ENCODE data around the gene PIGL. TPM values are rescaled to one million over a fixed set of nuclear protein-coding genes. Genes with fewer than 3 reads are reported as not detected.

The PIGL gene
- total RNA-seq, 1 donor from 2014 or later: 29.7 TPM

DNA sequence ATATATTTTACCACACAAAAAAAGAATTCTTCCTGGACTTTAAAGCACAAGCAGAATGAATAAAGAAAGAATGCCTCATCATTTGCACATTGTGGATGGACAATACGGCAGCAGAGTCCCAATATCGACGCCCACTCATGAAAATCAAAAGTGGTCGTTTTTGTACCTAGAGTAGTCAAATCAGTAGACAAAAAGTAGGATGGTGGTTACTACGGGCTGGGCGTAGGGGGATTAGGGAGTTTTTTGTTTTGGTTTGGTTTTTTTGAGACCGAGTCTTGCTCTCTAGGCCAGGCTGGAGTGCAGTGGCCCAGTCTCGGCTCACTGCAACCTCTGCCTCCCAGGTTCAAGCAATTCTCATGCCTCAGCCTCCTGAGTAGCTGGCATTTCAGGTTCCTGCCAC lies 144.9 kb downstream of the PIGL start:
- H3K27me3 Mint-ChIP-seq: peaks cover 4% of the 10 kb centered on the region
- no peaks in the 10 kb centered on the region for H3K36me3 Mint-ChIP-seq
- H3K4me3 Mint-ChIP-seq: no peak overlapping the region
- H3K27ac Mint-ChIP-seq: no peak overlapping the region
- DNase-seq (ENCODE audit: extremely low spot score, unreplicated experiment): no peak
- peaks cover 10% of the 10 kb centered on the region for H3K4me1 Mint-ChIP-seq (ENCODE audit: unreplicated experiment)
- TF ChIP-seq, protein P1, sequence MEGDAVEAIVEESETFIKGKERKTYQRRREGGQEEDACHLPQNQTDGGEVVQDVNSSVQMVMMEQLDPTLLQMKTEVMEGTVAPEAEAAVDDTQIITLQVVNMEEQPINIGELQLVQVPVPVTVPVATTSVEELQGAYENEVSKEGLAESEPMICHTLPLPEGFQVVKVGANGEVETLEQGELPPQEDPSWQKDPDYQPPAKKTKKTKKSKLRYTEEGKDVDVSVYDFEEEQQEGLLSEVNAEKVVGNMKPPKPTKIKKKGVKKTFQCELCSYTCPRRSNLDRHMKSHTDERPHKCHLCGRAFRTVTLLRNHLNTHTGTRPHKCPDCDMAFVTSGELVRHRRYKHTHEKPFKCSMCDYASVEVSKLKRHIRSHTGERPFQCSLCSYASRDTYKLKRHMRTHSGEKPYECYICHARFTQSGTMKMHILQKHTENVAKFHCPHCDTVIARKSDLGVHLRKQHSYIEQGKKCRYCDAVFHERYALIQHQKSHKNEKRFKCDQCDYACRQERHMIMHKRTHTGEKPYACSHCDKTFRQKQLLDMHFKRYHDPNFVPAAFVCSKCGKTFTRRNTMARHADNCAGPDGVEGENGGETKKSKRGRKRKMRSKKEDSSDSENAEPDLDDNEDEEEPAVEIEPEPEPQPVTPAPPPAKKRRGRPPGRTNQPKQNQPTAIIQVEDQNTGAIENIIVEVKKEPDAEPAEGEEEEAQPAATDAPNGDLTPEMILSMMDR (conservative IDR thresholded peaks at IDR 0.05): no peak
- H3K9me3 Mint-ChIP-seq: no peaks in the 10 kb centered on the region

DNA sequence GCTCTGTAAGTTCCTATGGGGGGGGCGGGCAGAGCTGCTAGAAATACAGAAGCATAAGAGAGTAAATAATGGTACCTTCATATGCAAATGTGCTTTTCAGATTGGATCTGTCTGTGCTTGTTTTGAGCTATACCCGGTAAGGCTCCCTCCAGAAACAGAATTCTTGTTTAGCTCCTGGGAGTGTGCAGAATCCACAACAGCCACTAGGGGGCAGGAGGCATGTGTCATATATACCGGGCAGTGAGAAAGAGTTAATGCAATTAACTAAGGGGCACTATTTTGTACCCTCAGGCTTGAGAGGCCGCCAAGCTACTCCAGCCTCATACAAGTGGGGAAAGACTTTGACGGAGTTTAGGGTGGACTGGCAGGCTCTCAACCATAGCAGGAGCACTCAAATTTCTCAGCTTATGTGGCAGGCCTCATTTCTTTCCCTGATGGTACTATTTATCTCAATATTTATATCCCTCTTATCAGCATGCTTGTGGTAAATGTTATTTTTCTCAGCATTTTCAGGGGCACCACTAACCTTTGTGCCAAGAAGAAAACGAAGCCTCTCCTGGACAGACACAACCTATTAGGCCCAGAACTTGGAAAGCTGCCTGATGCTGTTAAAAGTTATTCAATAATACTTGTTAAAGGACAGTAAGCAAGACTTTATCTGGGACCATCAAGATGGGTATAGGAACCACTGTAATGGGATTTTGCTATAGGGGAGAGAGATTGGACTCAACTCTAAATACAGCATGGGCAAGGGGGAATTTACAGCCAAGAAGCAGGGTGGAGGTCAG lies 146.9 kb downstream of the PIGL start:
- no peak overlapping the region for H3K4me3 Mint-ChIP-seq
- H3K4me1 Mint-ChIP-seq (ENCODE audit: unreplicated experiment): peaks cover 10% of the 10 kb centered on the region
- H3K27ac Mint-ChIP-seq: no peak overlapping the region
- H3K36me3 Mint-ChIP-seq: no peaks in the 10 kb centered on the region
- H3K9me3 Mint-ChIP-seq: no peaks in the 10 kb centered on the region
- TF ChIP-seq, protein P1 (conservative IDR thresholded peaks at IDR 0.05): peak; percentile 97
- H3K27me3 Mint-ChIP-seq: no peaks in the 10 kb centered on the region
- peak; percentile 76 for DNase-seq (ENCODE audit: extremely low spot score, unreplicated experiment)

DNA sequence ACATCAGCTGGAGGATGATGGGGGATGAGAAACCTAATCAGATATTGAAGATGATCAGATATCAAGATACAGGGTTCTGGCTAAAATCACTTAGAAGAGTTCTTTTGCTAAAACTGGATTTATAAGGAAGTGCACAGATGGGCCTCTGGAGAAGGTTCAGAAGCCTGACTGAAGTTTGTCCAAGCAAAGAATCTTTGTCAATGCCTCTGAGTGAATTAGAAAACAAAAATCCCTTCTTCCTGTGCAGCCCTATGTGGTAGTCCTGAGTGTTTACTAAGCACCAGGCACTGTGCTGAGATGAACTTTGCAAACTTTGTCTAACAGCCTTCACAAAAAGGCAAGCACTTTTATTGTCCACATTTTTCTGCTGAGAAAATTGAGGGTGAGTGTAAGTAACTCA lies 147.6 kb downstream of the PIGL start:
- H3K27ac Mint-ChIP-seq: no peak overlapping the region
- H3K9me3 Mint-ChIP-seq: no peaks in the 10 kb centered on the region
- peaks cover 10% of the 10 kb centered on the region for H3K4me1 Mint-ChIP-seq (ENCODE audit: unreplicated experiment)
- no peaks in the 10 kb centered on the region for H3K36me3 Mint-ChIP-seq
- no peak overlapping the region for H3K4me3 Mint-ChIP-seq
- DNase-seq (ENCODE audit: extremely low spot score, unreplicated experiment): no peak
- no peaks in the 10 kb centered on the region for H3K27me3 Mint-ChIP-seq
- TF ChIP-seq, protein P1 (conservative IDR thresholded peaks at IDR 0.05): no peak

DNA sequence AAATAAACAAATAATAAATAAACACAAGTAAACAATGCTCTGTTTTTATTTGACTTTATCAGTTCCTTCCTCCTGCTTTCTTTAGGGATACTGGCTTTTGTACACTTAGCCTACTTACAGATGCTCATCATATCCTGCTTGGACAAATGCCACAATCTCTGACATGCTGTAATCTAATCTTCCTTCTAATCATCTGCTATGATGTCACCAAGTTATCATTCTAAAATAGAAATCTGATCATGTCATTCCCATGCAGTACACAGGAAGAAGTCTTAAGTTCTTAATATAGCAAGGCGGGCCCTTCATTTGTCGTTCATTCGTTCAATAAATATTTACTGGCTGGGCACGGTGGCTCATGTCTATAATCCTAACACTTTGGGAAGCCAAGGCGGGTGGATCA lies 154.7 kb downstream of the PIGL start:
- DNase-seq (ENCODE audit: extremely low spot score, unreplicated experiment): no peak
- Mint-ChIP-seq H3K36me3 (no peaks in the 10 kb centered on the region), H3K9me3 (no peaks in the 10 kb centered on the region), H3K27me3 (no peaks in the 10 kb centered on the region), H3K4me1 (ENCODE audit: unreplicated experiment) (peaks cover 4% of the 10 kb centered on the region), H3K27ac (no peak overlapping the region), H3K4me3 (no peak overlapping the region)
- TF ChIP-seq, protein P1 (conservative IDR thresholded peaks at IDR 0.05): no peak

DNA sequence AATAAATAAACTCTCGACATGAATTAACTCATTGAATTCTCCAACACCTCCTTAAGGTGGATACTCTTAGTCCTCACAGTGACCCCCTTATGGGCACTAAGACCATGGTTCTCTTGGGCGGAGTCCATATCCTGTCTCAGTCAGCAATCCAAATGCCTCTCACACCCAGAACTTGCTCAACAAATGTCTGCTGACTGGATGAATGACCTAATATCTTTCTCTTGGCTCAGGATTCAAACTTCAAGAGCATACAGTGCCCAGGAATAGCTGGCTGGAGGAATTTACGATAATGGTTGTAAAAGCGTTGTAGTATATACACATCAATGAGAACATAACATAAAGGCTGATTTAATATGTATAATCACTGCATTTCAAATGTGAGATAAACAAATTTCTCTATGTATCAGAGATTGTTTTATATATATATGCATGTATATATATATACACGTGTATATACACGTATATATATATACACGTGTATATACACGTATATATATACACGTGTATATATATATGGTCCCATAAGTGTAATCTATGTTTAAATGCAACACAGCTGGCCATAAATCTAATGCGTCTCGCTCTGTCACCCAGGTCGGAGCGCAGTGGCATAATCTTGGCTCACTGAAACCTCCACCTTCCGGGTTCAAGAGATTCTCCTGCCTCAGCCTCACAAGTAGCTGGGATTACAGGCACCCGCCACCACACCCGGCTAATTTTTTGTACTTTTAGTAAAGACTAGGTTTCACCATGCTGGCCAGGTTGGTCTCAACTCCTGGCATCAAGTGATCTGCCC lies 157.3 kb downstream of the PIGL start:
- no peak overlapping the region for H3K27ac Mint-ChIP-seq
- peaks cover 4% of the 10 kb centered on the region for H3K4me1 Mint-ChIP-seq (ENCODE audit: unreplicated experiment)
- no peak for DNase-seq (ENCODE audit: extremely low spot score, unreplicated experiment)
- TF ChIP-seq, protein P1 (conservative IDR thresholded peaks at IDR 0.05): no peak
- no peak overlapping the region for H3K4me3 Mint-ChIP-seq
- H3K36me3 Mint-ChIP-seq: no peaks in the 10 kb centered on the region
- no peaks in the 10 kb centered on the region for H3K9me3 Mint-ChIP-seq
- H3K27me3 Mint-ChIP-seq: no peaks in the 10 kb centered on the region

Small RNA genes within 50 kb of the gene (microRNA-seq; reads per million reads assigned to microRNA genes)
- not detected for gene MIR1288

Other genes with a start within 250 kb of the PIGL start
- 20.7 and 26.4 TPM in 2 replicates for gene ZSWIM7, start 217.5 kb upstream of the PIGL start, total RNA-seq (ENCODE audit: low replicate concordance)
- gene TTC19, start 217.4 kb upstream of the PIGL start, total RNA-seq (ENCODE audit: low replicate concordance): 43.3 and 46.3 TPM in 2 replicates
- 122 and 133 TPM in 2 replicates for gene NCOR1, start 1.7 kb upstream of the PIGL start, total RNA-seq (ENCODE audit: low replicate concordance)
- gene CENPV, start 136.3 kb downstream of the PIGL start, total RNA-seq (ENCODE audit: low replicate concordance): 42.9 and 152 TPM in 2 replicates
- 1,306 and 1,802 TPM in 2 replicates for gene UBB, start 163.9 kb downstream of the PIGL start, total RNA-seq (ENCODE audit: low replicate concordance)
- 0.52 and 1.7 TPM in 2 replicates for gene TRPV2, start 198.4 kb downstream of the PIGL start, total RNA-seq (ENCODE audit: low replicate concordance)

Measured in type B pancreatic cell (in vitro differentiated cells).